Measurements from ENCODE around the gene IL26.

- TF ChIP-seq CTCF (IDR thresholded peaks at IDR 0.05; ENCODE audit: low read depth, low read length) (no peak), POLR2A (IDR thresholded peaks at IDR 0.05; ENCODE audit: extremely low read depth, insufficient read length) (no peak), MAX (IDR thresholded peaks at IDR 0.05; ENCODE audit: low read depth, low read length) (no peak)
These were observed 44.5 kb downstream of the IL26 start for GRCh38 chr12:68180792-68181744.
